HepG2 (cell line): Measurements from ENCODE around the gene KIF13A. TPM values are rescaled to one million over a fixed set of nuclear protein-coding genes. Genes with fewer than 3 reads are reported as not detected.

ENCODE experiments used
- ATF1 ChIP-seq: IDR thresholded peaks from 2 replicates; pipeline ENCODE4 v1.6.1; 2016; ENCODE audit warnings: mild to moderate bottlenecking, control low read depth
- FOSL1 ChIP-seq: sonication (generic); formaldehyde crosslinking; IDR thresholded peaks from 2 replicates; pipeline ENCODE4 v1.9.0; 2021; ENCODE audit warnings: missing genetic modification reagents, borderline replicate concordance
- KLF11 ChIP-seq: IDR thresholded peaks from 2 replicates; pipeline ENCODE4 v1.6.1; 2016; ENCODE audit warnings: missing compliant biosample characterization
- KLF12 ChIP-seq: sonication (generic); formaldehyde crosslinking; IDR thresholded peaks from 2 replicates; pipeline ENCODE4 v1.4.0; 2020; ENCODE audit warnings: missing genetic modification reagents, borderline replicate concordance
- MAFF ChIP-seq: IDR thresholded peaks from 2 replicates; pipeline ENCODE4 v1.6.1; 2011; ENCODE audit warnings: low read depth, low read length, improper control_type of control experiment
- MEF2D ChIP-seq: sonication (generic); formaldehyde crosslinking; IDR thresholded peaks from 2 replicates; pipeline ENCODE4 v1.5.1; 2020; ENCODE audit warnings: mild to moderate bottlenecking, missing genetic modification reagents
- NFIC ChIP-seq: IDR thresholded peaks from 2 replicates; pipeline ENCODE4 v1.6.1; 2012; ENCODE audit warnings: mild to moderate bottlenecking, low read length, inconsistent platforms
- SRY ChIP-seq: sonication (generic); formaldehyde crosslinking; IDR thresholded peaks from 2 replicates; pipeline ENCODE4 v1.8.0; 2022; ENCODE audit warnings: mild to moderate bottlenecking, missing genetic modification reagents
- ZNF235 ChIP-seq: sonication (generic); formaldehyde crosslinking; IDR thresholded peaks from 2 replicates; pipeline ENCODE4 v1.8.1; 2023; ENCODE audit warnings: mild to moderate bottlenecking, missing genetic modification reagents, borderline replicate concordance
- polyA plus RNA-seq, 8 experiments: library from polyadenylated mRNA; depleted of rRNA in 3 of 8; stranded (reverse) in 7 of 8; unstranded in 1 of 8; fragments of >200 nt; fragmentation: Illumina TruSeq in 4 of 8; extraction: Trizol in 4 of 8; gene quantifications; 2 replicates each; pipeline versions ENCODE4 v1.2.1 to v1.2.3, GENCODE V29; 2011 to 2016; ENCODE audit warnings: low read depth in 4 of 8, missing spikeins in 1 of 8, mixed read lengths in 1 of 8; ENCODE audit not compliant: insufficient read depth in 1 of 8
- total RNA-seq, 5 experiments: library from RNA; depleted of rRNA; stranded (reverse); fragments of >200 nt; fragmentation: Illumina TruSeq; extraction: Trizol; gene quantifications; 2 replicates each; pipeline ENCODE4 v1.2.3, GENCODE V29; 2016; ENCODE audit warnings: low read depth in 1 of 5
- TF ChIP-seq, protein P1 (sequence below): sonication (generic); formaldehyde crosslinking; IDR thresholded peaks from 2 replicates; pipeline ENCODE4 v1.4.0; 2020; ENCODE audit warnings: mild to moderate bottlenecking, missing genetic modification reagents
- TF ChIP-seq, protein P2 (sequence below): sonication (generic); formaldehyde crosslinking; IDR thresholded peaks from 2 replicates; pipeline ENCODE4 v1.4.0; 2020; ENCODE audit warnings: missing genetic modification reagents, borderline replicate concordance
- TF ChIP-seq, protein P3 (sequence below): sonication (generic); formaldehyde crosslinking; conservative IDR thresholded peaks from 2 replicates; pipeline ENCODE4 v1.5.0; 2020; ENCODE audit warnings: missing genetic modification reagents
- TF ChIP-seq, protein P4 (sequence below), 2 experiments: IDR thresholded peaks; 2 replicates each; pipeline ENCODE4 v1.6.1; 2011 to 2012; ENCODE audit warnings: low read length in 2 of 2, borderline replicate concordance in 1 of 2, low read depth in 1 of 2, mild to moderate bottlenecking in 1 of 2, moderate library complexity in 1 of 2
- TF ChIP-seq, protein P5 (sequence below): sonication (generic); formaldehyde crosslinking; IDR thresholded peaks from 2 replicates; pipeline ENCODE4 v1.4.0; 2020; ENCODE audit warnings: missing genetic modification reagents
- TF ChIP-seq, protein P6 (sequence below): sonication (generic); formaldehyde crosslinking; IDR thresholded peaks from 2 replicates; pipeline ENCODE4 v1.8.1; 2022; ENCODE audit warnings: mild to moderate bottlenecking, missing genetic modification reagents

The KIF13A gene
- total and polyA plus RNA-seq, 2 of the 13 experiments (the other 11 are each of a cell fraction or from before 2014, with no cell fraction given), result 21.1 to 37.2 TPM

DNA sequence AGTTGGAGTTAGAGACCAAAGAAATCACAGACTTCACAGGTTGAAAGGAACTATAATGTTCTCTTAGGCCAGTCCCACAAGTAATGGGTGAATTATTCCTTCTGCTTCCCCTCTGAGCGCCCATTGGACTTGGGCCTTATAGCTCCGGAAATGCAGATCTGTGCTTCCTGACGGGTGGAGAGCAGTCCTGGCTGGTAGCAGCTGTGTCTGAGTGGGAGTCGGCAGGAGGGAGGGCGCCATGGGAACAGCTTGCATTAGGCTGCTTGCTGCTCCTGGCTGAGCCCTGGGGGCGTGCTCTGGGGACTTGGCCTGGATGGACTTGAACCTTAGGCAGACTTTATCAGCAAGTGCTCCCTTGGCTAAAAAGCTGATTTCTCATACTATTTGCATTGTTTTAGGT lies 262.4 kb downstream of the KIF13A start (continued):
- TF ChIP-seq, protein P1, sequence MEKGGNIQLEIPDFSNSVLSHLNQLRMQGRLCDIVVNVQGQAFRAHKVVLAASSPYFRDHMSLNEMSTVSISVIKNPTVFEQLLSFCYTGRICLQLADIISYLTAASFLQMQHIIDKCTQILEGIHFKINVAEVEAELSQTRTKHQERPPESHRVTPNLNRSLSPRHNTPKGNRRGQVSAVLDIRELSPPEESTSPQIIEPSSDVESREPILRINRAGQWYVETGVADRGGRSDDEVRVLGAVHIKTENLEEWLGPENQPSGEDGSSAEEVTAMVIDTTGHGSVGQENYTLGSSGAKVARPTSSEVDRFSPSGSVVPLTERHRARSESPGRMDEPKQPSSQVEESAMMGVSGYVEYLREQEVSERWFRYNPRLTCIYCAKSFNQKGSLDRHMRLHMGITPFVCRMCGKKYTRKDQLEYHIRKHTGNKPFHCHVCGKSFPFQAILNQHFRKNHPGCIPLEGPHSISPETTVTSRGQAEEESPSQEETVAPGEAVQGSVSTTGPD, result no peak
- TF ChIP-seq KLF11 (no peak), NFIC (no peak), ATF1 (no peak), ZNF235 (CRISPR knock-in tag) (no peak), MAFF (no peak), MEF2D (CRISPR knock-in tag) (no peak), FOSL1 (CRISPR knock-in tag) (no peak), SRY (CRISPR knock-in tag) (no peak), KLF12 (CRISPR knock-in tag) (no peak)
- TF ChIP-seq, protein P2, sequence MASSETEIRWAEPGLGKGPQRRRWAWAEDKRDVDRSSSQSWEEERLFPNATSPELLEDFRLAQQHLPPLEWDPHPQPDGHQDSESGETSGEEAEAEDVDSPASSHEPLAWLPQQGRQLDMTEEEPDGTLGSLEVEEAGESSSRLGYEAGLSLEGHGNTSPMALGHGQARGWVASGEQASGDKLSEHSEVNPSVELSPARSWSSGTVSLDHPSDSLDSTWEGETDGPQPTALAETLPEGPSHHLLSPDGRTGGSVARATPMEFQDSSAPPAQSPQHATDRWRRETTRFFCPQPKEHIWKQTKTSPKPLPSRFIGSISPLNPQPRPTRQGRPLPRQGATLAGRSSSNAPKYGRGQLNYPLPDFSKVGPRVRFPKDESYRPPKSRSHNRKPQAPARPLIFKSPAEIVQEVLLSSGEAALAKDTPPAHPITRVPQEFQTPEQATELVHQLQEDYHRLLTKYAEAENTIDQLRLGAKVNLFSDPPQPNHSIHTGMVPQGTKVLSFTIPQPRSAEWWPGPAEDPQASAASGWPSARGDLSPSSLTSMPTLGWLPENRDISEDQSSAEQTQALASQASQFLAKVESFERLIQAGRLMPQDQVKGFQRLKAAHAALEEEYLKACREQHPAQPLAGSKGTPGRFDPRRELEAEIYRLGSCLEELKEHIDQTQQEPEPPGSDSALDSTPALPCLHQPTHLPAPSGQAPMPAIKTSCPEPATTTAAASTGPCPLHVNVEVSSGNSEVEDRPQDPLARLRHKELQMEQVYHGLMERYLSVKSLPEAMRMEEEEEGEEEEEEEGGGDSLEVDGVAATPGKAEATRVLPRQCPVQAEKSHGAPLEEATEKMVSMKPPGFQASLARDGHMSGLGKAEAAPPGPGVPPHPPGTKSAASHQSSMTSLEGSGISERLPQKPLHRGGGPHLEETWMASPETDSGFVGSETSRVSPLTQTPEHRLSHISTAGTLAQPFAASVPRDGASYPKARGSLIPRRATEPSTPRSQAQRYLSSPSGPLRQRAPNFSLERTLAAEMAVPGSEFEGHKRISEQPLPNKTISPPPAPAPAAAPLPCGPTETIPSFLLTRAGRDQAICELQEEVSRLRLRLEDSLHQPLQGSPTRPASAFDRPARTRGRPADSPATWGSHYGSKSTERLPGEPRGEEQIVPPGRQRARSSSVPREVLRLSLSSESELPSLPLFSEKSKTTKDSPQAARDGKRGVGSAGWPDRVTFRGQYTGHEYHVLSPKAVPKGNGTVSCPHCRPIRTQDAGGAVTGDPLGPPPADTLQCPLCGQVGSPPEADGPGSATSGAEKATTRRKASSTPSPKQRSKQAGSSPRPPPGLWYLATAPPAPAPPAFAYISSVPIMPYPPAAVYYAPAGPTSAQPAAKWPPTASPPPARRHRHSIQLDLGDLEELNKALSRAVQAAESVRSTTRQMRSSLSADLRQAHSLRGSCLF, result no peak
- TF ChIP-seq, protein P3, sequence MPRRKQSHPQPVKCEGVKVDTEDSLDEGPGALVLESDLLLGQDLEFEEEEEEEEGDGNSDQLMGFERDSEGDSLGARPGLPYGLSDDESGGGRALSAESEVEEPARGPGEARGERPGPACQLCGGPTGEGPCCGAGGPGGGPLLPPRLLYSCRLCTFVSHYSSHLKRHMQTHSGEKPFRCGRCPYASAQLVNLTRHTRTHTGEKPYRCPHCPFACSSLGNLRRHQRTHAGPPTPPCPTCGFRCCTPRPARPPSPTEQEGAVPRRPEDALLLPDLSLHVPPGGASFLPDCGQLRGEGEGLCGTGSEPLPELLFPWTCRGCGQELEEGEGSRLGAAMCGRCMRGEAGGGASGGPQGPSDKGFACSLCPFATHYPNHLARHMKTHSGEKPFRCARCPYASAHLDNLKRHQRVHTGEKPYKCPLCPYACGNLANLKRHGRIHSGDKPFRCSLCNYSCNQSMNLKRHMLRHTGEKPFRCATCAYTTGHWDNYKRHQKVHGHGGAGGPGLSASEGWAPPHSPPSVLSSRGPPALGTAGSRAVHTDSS (CRISPR knock-in tag), result no peak
- TF ChIP-seq, protein P4, sequence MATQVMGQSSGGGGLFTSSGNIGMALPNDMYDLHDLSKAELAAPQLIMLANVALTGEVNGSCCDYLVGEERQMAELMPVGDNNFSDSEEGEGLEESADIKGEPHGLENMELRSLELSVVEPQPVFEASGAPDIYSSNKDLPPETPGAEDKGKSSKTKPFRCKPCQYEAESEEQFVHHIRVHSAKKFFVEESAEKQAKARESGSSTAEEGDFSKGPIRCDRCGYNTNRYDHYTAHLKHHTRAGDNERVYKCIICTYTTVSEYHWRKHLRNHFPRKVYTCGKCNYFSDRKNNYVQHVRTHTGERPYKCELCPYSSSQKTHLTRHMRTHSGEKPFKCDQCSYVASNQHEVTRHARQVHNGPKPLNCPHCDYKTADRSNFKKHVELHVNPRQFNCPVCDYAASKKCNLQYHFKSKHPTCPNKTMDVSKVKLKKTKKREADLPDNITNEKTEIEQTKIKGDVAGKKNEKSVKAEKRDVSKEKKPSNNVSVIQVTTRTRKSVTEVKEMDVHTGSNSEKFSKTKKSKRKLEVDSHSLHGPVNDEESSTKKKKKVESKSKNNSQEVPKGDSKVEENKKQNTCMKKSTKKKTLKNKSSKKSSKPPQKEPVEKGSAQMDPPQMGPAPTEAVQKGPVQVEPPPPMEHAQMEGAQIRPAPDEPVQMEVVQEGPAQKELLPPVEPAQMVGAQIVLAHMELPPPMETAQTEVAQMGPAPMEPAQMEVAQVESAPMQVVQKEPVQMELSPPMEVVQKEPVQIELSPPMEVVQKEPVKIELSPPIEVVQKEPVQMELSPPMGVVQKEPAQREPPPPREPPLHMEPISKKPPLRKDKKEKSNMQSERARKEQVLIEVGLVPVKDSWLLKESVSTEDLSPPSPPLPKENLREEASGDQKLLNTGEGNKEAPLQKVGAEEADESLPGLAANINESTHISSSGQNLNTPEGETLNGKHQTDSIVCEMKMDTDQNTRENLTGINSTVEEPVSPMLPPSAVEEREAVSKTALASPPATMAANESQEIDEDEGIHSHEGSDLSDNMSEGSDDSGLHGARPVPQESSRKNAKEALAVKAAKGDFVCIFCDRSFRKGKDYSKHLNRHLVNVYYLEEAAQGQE (IDR thresholded peaks at IDR 0.05; ENCODE audit: borderline replicate concordance in 1 of 2, low read depth in 1 of 2, low read length in 2 of 2), result no peak
- TF ChIP-seq, protein P5, sequence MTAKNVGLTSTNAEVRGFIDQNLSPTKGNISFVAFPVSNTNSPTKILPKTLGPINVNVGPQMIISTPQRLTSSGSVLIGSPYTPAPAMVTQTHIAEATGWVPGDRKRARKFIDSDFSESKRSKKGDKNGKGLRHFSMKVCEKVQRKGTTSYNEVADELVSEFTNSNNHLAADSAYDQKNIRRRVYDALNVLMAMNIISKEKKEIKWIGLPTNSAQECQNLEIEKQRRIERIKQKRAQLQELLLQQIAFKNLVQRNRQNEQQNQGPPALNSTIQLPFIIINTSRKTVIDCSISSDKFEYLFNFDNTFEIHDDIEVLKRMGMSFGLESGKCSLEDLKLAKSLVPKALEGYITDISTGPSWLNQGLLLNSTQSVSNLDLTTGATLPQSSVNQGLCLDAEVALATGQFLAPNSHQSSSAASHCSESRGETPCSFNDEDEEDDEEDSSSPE (CRISPR knock-in tag), result no peak
- TF ChIP-seq, protein P6, sequence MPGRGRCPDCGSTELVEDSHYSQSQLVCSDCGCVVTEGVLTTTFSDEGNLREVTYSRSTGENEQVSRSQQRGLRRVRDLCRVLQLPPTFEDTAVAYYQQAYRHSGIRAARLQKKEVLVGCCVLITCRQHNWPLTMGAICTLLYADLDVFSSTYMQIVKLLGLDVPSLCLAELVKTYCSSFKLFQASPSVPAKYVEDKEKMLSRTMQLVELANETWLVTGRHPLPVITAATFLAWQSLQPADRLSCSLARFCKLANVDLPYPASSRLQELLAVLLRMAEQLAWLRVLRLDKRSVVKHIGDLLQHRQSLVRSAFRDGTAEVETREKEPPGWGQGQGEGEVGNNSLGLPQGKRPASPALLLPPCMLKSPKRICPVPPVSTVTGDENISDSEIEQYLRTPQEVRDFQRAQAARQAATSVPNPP (CRISPR knock-in tag), result no peak
